Measurements from ENCODE around the gene DPP3.

DPP3 gene

GRCh38 chr11:66556086-66556485 is 75.9 kb downstream of the DPP3 start:
- DNase-seq (ENCODE audit: low read depth, low spot score) = no peak

GRCh38 chr11:66557733-66558326 is 77.6 kb downstream of the DPP3 start:
- DNase-seq (ENCODE audit: low read depth, low spot score) = no peak
